ENCODE data around the gene RNF157.

The RNF157 gene

DNA sequence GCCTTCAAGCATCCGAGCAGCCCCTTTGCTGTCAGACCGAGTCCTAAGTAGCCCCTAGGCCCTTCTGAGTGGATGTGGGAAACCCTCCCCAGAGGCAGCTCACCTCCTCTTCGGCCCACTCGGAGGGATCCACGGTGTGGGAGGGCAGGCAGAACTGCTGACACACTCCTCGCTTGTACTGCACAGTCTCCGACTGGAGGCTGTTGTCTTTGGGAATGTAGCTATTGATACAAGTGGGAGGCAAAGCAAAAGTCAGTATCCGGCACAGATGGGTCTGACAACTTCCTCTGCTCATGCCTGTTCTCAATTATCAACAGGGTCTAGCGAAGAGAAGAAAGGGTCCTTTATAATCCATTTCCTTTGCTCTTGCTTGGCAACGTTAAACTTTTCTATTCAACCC, 73.4 kb downstream of the RNF157 start:
- H3K4me3 ChIP-seq (ENCODE audit: control insufficient read depth, low read depth, low read length): no peak overlapping the region
- no peak for TF ChIP-seq CTCF (IDR thresholded peaks at IDR 0.05; ENCODE audit: control insufficient read depth, insufficient read depth, low read depth, low read length, missing control alignments)
- no peak for DNase-seq (ENCODE audit: low read depth)

- DNase-seq (ENCODE audit: low read depth): no peak
- TF ChIP-seq CTCF (IDR thresholded peaks at IDR 0.05; ENCODE audit: control insufficient read depth, insufficient read depth, low read depth, low read length, missing control alignments): no peak
- no peak overlapping the region for H3K4me3 ChIP-seq (ENCODE audit: control insufficient read depth, low read depth, low read length)
Measured at GRCh38 chr17:76166168-76166567, 74.1 kb downstream of the RNF157 start.

DNA sequence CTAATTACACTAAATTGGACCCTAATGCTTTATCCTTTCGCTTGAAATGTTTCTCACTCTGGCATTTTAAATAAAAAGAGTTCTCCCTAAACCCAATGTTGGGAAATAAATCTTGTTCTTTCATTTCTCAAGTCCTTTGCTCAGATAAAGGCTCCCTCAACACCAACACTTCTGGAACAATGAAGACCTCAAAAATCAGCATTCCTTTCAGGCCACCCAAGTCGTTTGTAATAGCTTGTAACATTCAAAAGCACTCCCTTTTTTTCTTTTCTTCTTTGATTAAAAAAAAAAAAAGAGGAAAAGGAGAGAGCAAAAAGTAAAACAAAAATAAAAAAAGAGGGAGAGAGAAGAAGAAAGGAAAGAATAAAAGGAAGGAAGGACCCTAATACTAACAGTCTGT, 76.0 kb downstream of the RNF157 start:
- H3K4me3 ChIP-seq (ENCODE audit: control insufficient read depth, low read depth, low read length): no peak overlapping the region
- DNase-seq (ENCODE audit: low read depth): no peak
- no peak for TF ChIP-seq CTCF (IDR thresholded peaks at IDR 0.05; ENCODE audit: control insufficient read depth, insufficient read depth, low read depth, low read length, missing control alignments)

- no peak overlapping the region for H3K4me3 ChIP-seq (ENCODE audit: control insufficient read depth, low read depth, low read length)
- TF ChIP-seq CTCF (IDR thresholded peaks at IDR 0.05; ENCODE audit: control insufficient read depth, insufficient read depth, low read depth, low read length, missing control alignments): no peak
- DNase-seq (ENCODE audit: low read depth): no peak
Measured at GRCh38 chr17:76163919-76164318, 76.4 kb downstream of the RNF157 start.

GRCh38 chr17:76161619-76162266, 78.5 kb downstream of the RNF157 start:
- DNase-seq (ENCODE audit: low read depth): no peak
- H3K4me3 ChIP-seq (ENCODE audit: control insufficient read depth, low read depth, low read length): no peak overlapping the region
- TF ChIP-seq CTCF (IDR thresholded peaks at IDR 0.05; ENCODE audit: control insufficient read depth, insufficient read depth, low read depth, low read length, missing control alignments): no peak

DNA sequence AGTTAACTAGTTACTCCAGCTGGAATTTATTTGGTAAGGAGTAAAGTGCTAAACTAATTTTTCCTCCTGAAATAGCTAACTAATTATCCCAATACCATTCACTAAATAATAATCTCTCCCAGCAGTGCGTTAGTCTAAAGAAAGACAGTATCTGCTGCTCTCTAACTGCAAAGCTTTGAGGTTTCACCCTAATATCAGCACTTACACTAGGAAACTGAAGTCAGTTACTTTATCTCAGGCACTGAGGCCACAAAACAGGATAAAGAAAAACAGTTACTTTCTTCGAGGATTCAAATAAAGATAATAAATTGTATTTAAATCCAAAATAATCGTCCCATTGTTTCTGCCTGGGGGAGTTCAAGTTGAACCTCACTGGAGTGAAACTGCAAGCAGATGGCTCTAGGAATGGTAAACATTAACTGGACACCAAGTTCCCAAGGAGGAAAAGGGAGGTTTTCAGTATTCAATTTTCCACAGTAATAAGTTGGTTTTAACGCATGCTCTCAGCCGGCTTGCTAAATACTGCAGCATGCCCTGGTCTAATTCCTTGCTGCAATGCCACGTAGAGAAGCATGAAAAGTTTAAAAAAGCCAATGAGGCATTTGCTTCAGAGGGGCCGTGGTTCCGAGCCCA, 79.3 kb downstream of the RNF157 start:
- DNase-seq (ENCODE audit: low read depth): no peak
- no peak overlapping the region for H3K4me3 ChIP-seq (ENCODE audit: control insufficient read depth, low read depth, low read length)
- no peak for TF ChIP-seq CTCF (IDR thresholded peaks at IDR 0.05; ENCODE audit: control insufficient read depth, insufficient read depth, low read depth, low read length, missing control alignments)
